OCI-LY7 (cell line): ENCODE data around the gene TMEM169. TPM values are rescaled to one million over a fixed set of nuclear protein-coding genes. Genes with fewer than 3 reads are reported as not detected.

Experiments used
- BruUV-seq: library from RNA; stranded (reverse); fragments of 400-500 nt; replicated peaks from 2 replicates; lab custom pipeline; 2021; lab: Mats Ljungman, UMichigan
- CTCF ChIA-PET: fragments of 300-600 bp; sonication (Branson Sonifier 250); formaldehyde crosslinking; loops from one replicate; lab custom pipeline; 2022; ENCODE audit warnings: antibody characterized with exemption; ENCODE audit not compliant: unreplicated experiment; lab: Charles Lee
- POLR2A ChIA-PET: fragments of 300-600 bp; sonication (Branson Sonifier 250); formaldehyde crosslinking; loops from one replicate; lab custom pipeline; 2022; ENCODE audit warnings: antibody characterized with exemption; lab: Charles Lee
- DNase-seq: peaks from one replicate; pipeline ENCODE4 v3.0.0-alpha.2; 2015; ENCODE audit warnings: low spot score
- H2AFZ ChIP-seq: fragments of 200-600 bp; sonication (generic), shearing (Covaris generic); 2 replicates; pipeline ENCODE4 v1.6.1; 2014; ENCODE audit warnings: mild to moderate bottlenecking, antibody characterized with exemption, low read length, moderate library complexity
- H3K27ac ChIP-seq: fragments of 200-600 bp; sonication (generic); 2 replicates; pipeline ENCODE4 v1.5.1; 2014; ENCODE audit warnings: mixed run types, low read depth, mild to moderate bottlenecking, moderate library complexity, low read length, inconsistent platforms; ENCODE audit not compliant: poor library complexity, severe bottlenecking
- H3K36me3 ChIP-seq: fragments of 200-600 bp; sonication (generic); 2 replicates; pipeline ENCODE4 v1.6.1; 2014; ENCODE audit warnings: mild to moderate bottlenecking, antibody characterized with exemption, low read length, moderate library complexity, mixed read lengths; ENCODE audit not compliant: insufficient read depth
- H3K4me1 ChIP-seq: fragments of 200-600 bp; sonication (generic); 2 replicates; pipeline ENCODE4 v1.5.1; 2014; ENCODE audit warnings: mild to moderate bottlenecking, low read length; ENCODE audit not compliant: insufficient read depth, poor library complexity, severe bottlenecking
- H3K4me2 ChIP-seq: fragments of 200-600 bp; sonication (generic); 2 replicates; pipeline ENCODE4 v1.6.1; 2014; ENCODE audit warnings: mild to moderate bottlenecking, low read length
- H3K4me3 ChIP-seq: fragments of 200-600 bp; sonication (generic); 2 replicates; pipeline ENCODE4 v1.5.1; 2014; ENCODE audit warnings: mild to moderate bottlenecking, low read depth, low read length; ENCODE audit not compliant: poor library complexity, severe bottlenecking
- H3K79me2 ChIP-seq: fragments of 200-600 bp; sonication (generic); 2 replicates; pipeline ENCODE4 v1.6.1; 2016; ENCODE audit warnings: low read depth, mild to moderate bottlenecking, low read length, moderate library complexity, mixed read lengths; ENCODE audit not compliant: insufficient read depth
- H3K9me2 ChIP-seq: fragments of 200-600 bp; sonication (generic); 2 replicates; pipeline ENCODE4 v1.6.1; 2016; ENCODE audit warnings: mild to moderate bottlenecking, low read length, mixed read lengths; ENCODE audit not compliant: insufficient read depth
- H3K9me3 ChIP-seq: fragments of 200-600 bp; sonication (generic); 2 replicates; pipeline ENCODE4 v1.6.1; 2014; ENCODE audit warnings: mild to moderate bottlenecking, mixed run types, low read length, mixed read lengths
- H4K20me1 ChIP-seq: fragments of 200-600 bp; sonication (generic); 2 replicates; pipeline ENCODE4 v1.6.1; 2014; ENCODE audit warnings: mild to moderate bottlenecking, antibody characterized with exemption, low read length, moderate library complexity, mixed read lengths; ENCODE audit not compliant: insufficient read depth
- EZH2phosphoT487 ChIP-seq: fragments of 200-600 bp; sonication (generic); IDR thresholded peaks from 2 replicates; pipeline ENCODE4 v1.6.1; 2018; ENCODE audit warnings: low read depth, borderline replicate concordance, mild to moderate bottlenecking, mixed run types, antibody characterized with exemption, low read length, moderate library complexity, mixed read lengths
- intact Hi-C: fragments of 100-400 bp; cut with micrococcal nuclease; formaldehyde crosslinking; loops from one replicate; pipeline ENCODE4 v1.10.0; 2022; ENCODE audit not compliant: unreplicated experiment
- total RNA-seq, 2 experiments: library from RNA; depleted of rRNA in 1 of 2; stranded (reverse); fragments of >200 nt in 1 of 2; shearing (Covaris generic) in 1 of 2; gene quantifications; 2 replicates each; pipeline ENCODE4 v1.2.3, GENCODE V29; 2014 to 2022
- TF ChIP-seq, protein P1 (sequence below): fragments of 200-600 bp; sonication (generic); conservative IDR thresholded peaks from 2 replicates; pipeline ENCODE4 v1.5.1; 2014; ENCODE audit warnings: mild to moderate bottlenecking, antibody characterized with exemption, low read length, moderate library complexity, mixed read lengths

Gene TMEM169
- total RNA-seq, 2 experiments from 2014 or later = 0.09 to 0.42 TPM

DNA sequence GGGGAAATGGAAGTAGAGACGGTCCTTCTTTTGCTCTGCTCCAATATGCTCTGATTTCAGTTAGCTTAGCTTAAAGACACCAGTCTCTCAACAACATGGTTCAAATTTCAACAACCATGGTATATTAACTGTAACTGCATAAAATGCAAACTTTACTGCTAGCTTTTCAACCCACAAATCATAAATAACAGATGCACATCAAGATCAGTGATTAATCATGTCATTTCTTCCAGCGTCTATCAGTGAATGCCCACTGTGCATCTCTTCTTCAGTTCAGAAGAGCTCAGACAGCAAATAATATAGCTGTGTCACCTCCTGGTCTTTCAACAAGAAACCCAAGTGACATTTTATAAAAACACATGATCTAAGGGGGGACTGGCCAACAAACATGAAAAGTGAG, 12.7 kb upstream of the TMEM169 start:
- no TSS peak for BruUV-seq
- Histone ChIP-seq H3K4me3 (no peak overlapping the region), H3K79me2 (no peaks in the 10 kb centered on the region), H3K9me2 (no peaks in the 10 kb centered on the region), H3K9me3 (no peaks in the 10 kb centered on the region; the same call in 1 of the 2 replicates), H3K4me2 (no peak overlapping the region), H3K36me3 (no peaks in the 10 kb centered on the region), H3K4me1 (no peaks in the 10 kb centered on the region), H4K20me1 (no peaks in the 10 kb centered on the region), H3K27ac (no peak overlapping the region), H2AFZ (no peak overlapping the region)
- ChIA-PET POLR2A (interaction anchor here (1.1 kb wide), 1 partner anchor 28 kb away, joined by 3 read pairs; no protein-coding TSS in a partner anchor), CTCF (no interaction called here)
- intact Hi-C loops = no loop called here
- no peak for DNase-seq
- TF ChIP-seq EZH2phosphoT487 = no peak

DNA sequence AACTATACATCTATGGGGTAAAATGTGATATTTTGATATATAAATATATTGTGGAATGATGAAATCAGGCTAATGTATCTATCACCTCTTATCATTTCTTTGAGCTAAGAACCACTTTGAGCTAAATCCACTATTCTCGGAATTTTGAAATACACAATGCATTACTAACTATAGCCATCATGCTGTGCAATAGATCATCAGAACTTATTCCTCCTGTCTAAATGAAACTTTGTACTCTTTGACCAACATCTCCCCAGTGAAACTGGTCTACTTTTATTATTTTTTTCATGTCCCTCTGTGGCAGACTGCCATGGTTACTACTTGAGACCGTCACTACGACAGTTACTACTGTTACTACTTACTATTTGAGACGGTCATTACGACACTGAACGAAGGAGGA, 11.5 kb upstream of the TMEM169 start:
- ChIA-PET CTCF (no interaction called here), POLR2A (interaction anchor here (0.6 to 1.0 kb wide), 2 partner anchors 23 to 92 kb away, joined by 3 to 4 read pairs; no protein-coding TSS in a partner anchor)
- intact Hi-C loops = no loop called here
- Histone ChIP-seq H3K4me2 (no peak overlapping the region), H3K4me3 (no peak overlapping the region), H2AFZ (no peak overlapping the region), H3K36me3 (no peaks in the 10 kb centered on the region), H3K79me2 (no peaks in the 10 kb centered on the region), H3K9me3 (no peaks in the 10 kb centered on the region; the same call in 1 of the 2 replicates), H4K20me1 (no peaks in the 10 kb centered on the region), H3K27ac (no peak overlapping the region), H3K9me2 (no peaks in the 10 kb centered on the region), H3K4me1 (no peaks in the 10 kb centered on the region)
- TF ChIP-seq, protein P1, sequence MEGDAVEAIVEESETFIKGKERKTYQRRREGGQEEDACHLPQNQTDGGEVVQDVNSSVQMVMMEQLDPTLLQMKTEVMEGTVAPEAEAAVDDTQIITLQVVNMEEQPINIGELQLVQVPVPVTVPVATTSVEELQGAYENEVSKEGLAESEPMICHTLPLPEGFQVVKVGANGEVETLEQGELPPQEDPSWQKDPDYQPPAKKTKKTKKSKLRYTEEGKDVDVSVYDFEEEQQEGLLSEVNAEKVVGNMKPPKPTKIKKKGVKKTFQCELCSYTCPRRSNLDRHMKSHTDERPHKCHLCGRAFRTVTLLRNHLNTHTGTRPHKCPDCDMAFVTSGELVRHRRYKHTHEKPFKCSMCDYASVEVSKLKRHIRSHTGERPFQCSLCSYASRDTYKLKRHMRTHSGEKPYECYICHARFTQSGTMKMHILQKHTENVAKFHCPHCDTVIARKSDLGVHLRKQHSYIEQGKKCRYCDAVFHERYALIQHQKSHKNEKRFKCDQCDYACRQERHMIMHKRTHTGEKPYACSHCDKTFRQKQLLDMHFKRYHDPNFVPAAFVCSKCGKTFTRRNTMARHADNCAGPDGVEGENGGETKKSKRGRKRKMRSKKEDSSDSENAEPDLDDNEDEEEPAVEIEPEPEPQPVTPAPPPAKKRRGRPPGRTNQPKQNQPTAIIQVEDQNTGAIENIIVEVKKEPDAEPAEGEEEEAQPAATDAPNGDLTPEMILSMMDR = no peak
- TF ChIP-seq EZH2phosphoT487 = no peak
- BruUV-seq = no TSS peak
- no peak for DNase-seq

DNA sequence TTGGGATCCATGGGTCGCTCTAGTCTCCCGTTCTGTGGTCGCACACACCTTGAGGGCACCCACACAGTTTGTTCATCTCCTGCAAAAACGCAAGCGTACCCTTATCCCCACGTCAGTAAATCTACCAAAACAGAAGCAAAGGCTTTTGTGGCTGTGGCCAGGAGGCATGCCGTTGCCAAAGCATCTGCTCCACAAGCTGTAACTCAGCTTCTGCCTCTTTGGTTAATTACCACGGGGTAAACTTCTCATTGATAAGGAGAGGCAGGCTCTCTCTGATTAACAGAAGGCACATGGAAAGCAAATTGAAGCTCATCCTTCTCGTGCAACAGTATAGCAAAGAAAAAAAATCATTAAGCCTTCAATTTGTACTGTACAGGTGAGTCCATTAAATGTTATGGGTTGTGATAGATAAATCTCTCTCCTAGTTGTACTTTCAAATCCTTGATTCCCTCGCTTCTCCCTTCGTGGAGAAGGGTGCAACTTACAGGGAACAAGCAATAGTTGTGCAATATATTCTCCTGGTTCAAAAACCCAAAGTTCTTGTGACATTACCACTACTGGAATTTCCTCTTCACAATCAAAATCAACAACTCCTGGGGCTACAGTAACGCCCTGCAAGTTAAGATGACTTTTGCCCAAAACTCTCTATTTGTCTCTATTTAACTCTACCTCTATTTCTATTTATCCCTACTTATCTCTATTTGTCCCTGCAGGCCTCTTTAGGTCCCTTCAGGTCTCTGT, 10.4 kb upstream of the TMEM169 start:
- no peak overlapping the region for H3K27ac ChIP-seq
- POLR2A ChIA-PET = interaction anchor here (0.5 to 1.0 kb wide), 2 partner anchors 20 to 21 kb away, joined by 3 to 4 read pairs; no protein-coding TSS in a partner anchor
- TF ChIP-seq EZH2phosphoT487 = no peak
- TF ChIP-seq, protein P1 = no peak
- no peaks in the 10 kb centered on the region for H3K36me3 ChIP-seq
- CTCF ChIA-PET = no interaction called here
- no peaks in the 10 kb centered on the region for H3K79me2 ChIP-seq
- no TSS peak for BruUV-seq
- H4K20me1 ChIP-seq = no peaks in the 10 kb centered on the region
- DNase-seq = no peak
- intact Hi-C loops = no loop called here
- no peak overlapping the region for H2AFZ ChIP-seq
- H3K4me1 ChIP-seq = no peaks in the 10 kb centered on the region
- H3K9me2 ChIP-seq = no peaks in the 10 kb centered on the region
- H3K4me2 ChIP-seq = no peak overlapping the region
- no peak overlapping the region for H3K4me3 ChIP-seq
- no peaks in the 10 kb centered on the region; the same call in 1 of the 2 replicates for H3K9me3 ChIP-seq
